HepG2 (cell line): ENCODE results near the gene NPPA. TPM values are rescaled to one million over a fixed set of nuclear protein-coding genes. Genes with fewer than 3 reads are reported as not detected.
A peak's percentile ranks its signal among the peaks of the same experiment; 100 is the strongest.

Source experiments
- ATAC-seq: fragments of 200-7000 bp; cut with Tn5 transposase; 3 replicates; pipeline ENCODE4 v1.9.1; 2020; ENCODE audit warnings: mild to moderate bottlenecking, moderate library complexity
- BruUV-seq: library from RNA; stranded (reverse); fragments of 400-500 nt; replicated peaks from 2 replicates; lab custom pipeline; 2021; lab: Mats Ljungman, UMichigan
- CTCF ChIA-PET: fragments of 300-600 bp; formaldehyde crosslinking; extraction: SDS; loops from one replicate; lab custom pipeline; 2021; ENCODE audit warnings: low total read pairs, inconsistent platforms, low intra/inter-chr PET ratio; lab: Yijun Ruan, JAX
- POLR2A ChIA-PET: fragments of 350-600 bp; sonication (Branson Sonifier 250); formaldehyde crosslinking; loops from one replicate; lab custom pipeline; 2020; ENCODE audit warnings: antibody characterized with exemption, inconsistent platforms; lab: Yijun Ruan, JAX
- DNase-seq: peaks from one replicate; pipeline ENCODE4 v3.0.0-alpha.2; 2015; ENCODE audit warnings: low spot score
- FAIRE-seq: peaks from 3 replicates; lab custom pipeline; 2011; peaks lifted over from hg19 to GRCh38; lab: Jason Lieb, UNC
- H2AFZ ChIP-seq: one replicate; pipeline ENCODE4 v1.6.1; 2011; ENCODE audit warnings: low read length, inconsistent platforms
- H3K27ac ChIP-seq: fragments of 300-600 bp; 3 replicates; pipeline ENCODE4 v1.8.0; 2011; ENCODE audit warnings: mixed run types, mild to moderate bottlenecking, mixed read lengths, low read length, inconsistent platforms; ENCODE audit not compliant: insufficient read depth; ENCODE audit errors: extremely low read length
- H3K27me3 ChIP-seq, 2 experiments: fragments of 200-600 bp in 1 of 2; 2 replicates in 1 of 2; 3 replicates in 1 of 2; pipeline versions ENCODE4 v1.6.0 to v1.8.0; 2011; ENCODE audit warnings: low read length in 2 of 2, mild to moderate bottlenecking in 2 of 2, moderate library complexity in 2 of 2, inconsistent platforms in 1 of 2; ENCODE audit not compliant: insufficient read depth in 2 of 2, control insufficient read depth in 1 of 2
- H3K36me3 ChIP-seq, 2 experiments: fragments of 200-600 bp in 1 of 2; replicated peaks in 1 of 2; 2 replicates in 1 of 2; 3 replicates in 1 of 2; pipeline versions ENCODE4 v1.5.1 to v1.8.0; 2011; ENCODE audit warnings: low read length in 2 of 2, inconsistent platforms in 1 of 2; ENCODE audit not compliant: insufficient read depth in 2 of 2, control insufficient read depth in 1 of 2
- H3K4me1 ChIP-seq: 2 replicates; pipeline ENCODE4 v1.5.1; 2012; ENCODE audit warnings: low read length, inconsistent platforms; ENCODE audit not compliant: insufficient read depth
- H3K4me2 ChIP-seq: 2 replicates; pipeline ENCODE4 v1.6.0; 2011; ENCODE audit warnings: low read depth, low read length, inconsistent platforms
- H3K4me3 ChIP-seq, 3 experiments: fragments of 200-600 bp in 1 of 3; sonication (generic), shearing (Covaris generic) in 1 of 3; replicated peaks in 1 of 3; 2 replicates each; pipeline ENCODE4 v1.5.1; 2011 to 2016; ENCODE audit warnings: low read length in 3 of 3, inconsistent platforms in 2 of 3, low read depth in 2 of 3, mild to moderate bottlenecking in 2 of 3, control low read depth in 1 of 3, mixed read lengths in 1 of 3; ENCODE audit not compliant: insufficient read depth in 1 of 3
- H3K79me2 ChIP-seq: one replicate; pipeline ENCODE4 v1.6.1; 2011; ENCODE audit warnings: low read length, inconsistent platforms; ENCODE audit not compliant: insufficient read depth
- H3K9ac ChIP-seq: 2 replicates; pipeline ENCODE4 v1.6.0; 2011; ENCODE audit warnings: mild to moderate bottlenecking, low read depth, low read length, inconsistent platforms; ENCODE audit not compliant: insufficient read depth
- H3K9me3 ChIP-seq: 2 replicates; pipeline ENCODE4 v1.5.1; 2012; ENCODE audit warnings: mild to moderate bottlenecking, low read length
- H4K20me1 ChIP-seq: 2 replicates; pipeline ENCODE4 v1.6.0; 2011; ENCODE audit warnings: inconsistent platforms, mild to moderate bottlenecking, low read length, moderate library complexity; ENCODE audit not compliant: insufficient read depth
- ARID5B ChIP-seq: IDR thresholded peaks from 2 replicates; pipeline ENCODE4 v1.4.0; 2020; ENCODE audit warnings: mild to moderate bottlenecking, missing genetic modification reagents
- ATM ChIP-seq: fragments of 450-650 bp; IDR thresholded peaks from 2 replicates; pipeline ENCODE4 v1.7.1; 2017; ENCODE audit warnings: mild to moderate bottlenecking, borderline replicate concordance
- LBX2 ChIP-seq: sonication (generic); formaldehyde crosslinking; IDR thresholded peaks from 2 replicates; pipeline ENCODE4 v1.5.0; 2020; ENCODE audit warnings: missing genetic modification reagents, mild to moderate bottlenecking, borderline replicate concordance
- PHF5A ChIP-seq: IDR thresholded peaks from one replicate; pipeline ENCODE4 v1.6.1; 2018; ENCODE audit warnings: low read depth, missing genetic modification reagents; ENCODE audit not compliant: unreplicated experiment
- RAD21 ChIP-seq: fragments of 450-650 bp; formaldehyde crosslinking; IDR thresholded peaks from 2 replicates; pipeline ENCODE4 v1.5.0; 2020; ENCODE audit warnings: mild to moderate bottlenecking
- ZBTB38 ChIP-seq: sonication (generic); formaldehyde crosslinking; IDR thresholded peaks from 2 replicates; pipeline ENCODE4 v1.5.1; 2020; ENCODE audit warnings: mild to moderate bottlenecking, missing genetic modification reagents
- ZBTB43 ChIP-seq: sonication (generic); formaldehyde crosslinking; conservative IDR thresholded peaks from 2 replicates; pipeline ENCODE4 v1.4.0; 2020; ENCODE audit warnings: missing genetic modification reagents
- ZBTB7A ChIP-seq: sonication (generic); formaldehyde crosslinking; IDR thresholded peaks from 2 replicates; pipeline ENCODE4 v1.8.0; 2022; ENCODE audit warnings: mild to moderate bottlenecking, missing genetic modification reagents
- ZHX2 ChIP-seq, 2 experiments: sonication (generic) in 1 of 2; formaldehyde crosslinking in 1 of 2; IDR thresholded peaks; 2 replicates each; pipeline versions ENCODE4 v1.6.1 to v1.9.0; 2014 to 2022; ENCODE audit warnings: antibody characterized with exemption in 1 of 2, borderline replicate concordance in 1 of 2, inconsistent platforms in 1 of 2, low read depth in 1 of 2, missing genetic modification reagents in 1 of 2
- ZNF207 ChIP-seq: fragments of 450-650 bp; IDR thresholded peaks from 2 replicates; pipeline ENCODE4 v1.6.1; 2016; ENCODE audit warnings: antibody characterized with exemption, borderline replicate concordance
- ZNF382 ChIP-seq: sonication (generic); formaldehyde crosslinking; IDR thresholded peaks from 2 replicates; pipeline ENCODE4 v1.5.0; 2020; ENCODE audit warnings: missing genetic modification reagents, mild to moderate bottlenecking, borderline replicate concordance
- ZNF782 ChIP-seq: sonication (generic); formaldehyde crosslinking; IDR thresholded peaks from 2 replicates; pipeline ENCODE4 v1.4.0; 2020; ENCODE audit warnings: missing genetic modification reagents, mild to moderate bottlenecking, borderline replicate concordance
- WGBS: methylation state at CpG from one replicate; pipeline ENCODE4 v1.1.6; 2017; ENCODE audit warnings: low lambda C conversion rate; 5-methylcytosine and 5-hydroxymethylcytosine counted together
- in situ Hi-C: cut with HindIII; loops from 2 replicates; pipeline ENCODE4 v1.10.0; 2017; ENCODE audit warnings: low pct_unique_long_range_greater_than_20kb; ENCODE audit not compliant: extremely low pct_ligation_motif_present
- intact Hi-C: fragments of 100-400 bp; cut with micrococcal nuclease; formaldehyde crosslinking; loops from one replicate; pipeline ENCODE4 v1.10.0; 2022; ENCODE audit not compliant: unreplicated experiment
- polyA plus RNA-seq, 8 experiments: library from polyadenylated mRNA; depleted of rRNA in 3 of 8; stranded (reverse) in 7 of 8; unstranded in 1 of 8; fragments of >200 nt; fragmentation: Illumina TruSeq in 4 of 8; extraction: Trizol in 4 of 8; gene quantifications; 2 replicates each; pipeline versions ENCODE4 v1.2.1 to v1.2.3, GENCODE V29; 2011 to 2016; ENCODE audit warnings: low read depth in 4 of 8, missing spikeins in 1 of 8, mixed read lengths in 1 of 8; ENCODE audit not compliant: insufficient read depth in 1 of 8
- total RNA-seq, 5 experiments: library from RNA; depleted of rRNA; stranded (reverse); fragments of >200 nt; fragmentation: Illumina TruSeq; extraction: Trizol; gene quantifications; 2 replicates each; pipeline ENCODE4 v1.2.3, GENCODE V29; 2016; ENCODE audit warnings: low read depth in 1 of 5

The NPPA gene
- total and polyA plus RNA-seq, 2 of the 13 experiments (the other 11 are each of a cell fraction or from before 2014, with no cell fraction given): not detected

- no peaks in the 10 kb centered on the region for H4K20me1 ChIP-seq
- no peak for FAIRE-seq
- H2AFZ ChIP-seq: no peak overlapping the region
- H3K27ac ChIP-seq: no peak overlapping the region
- H3K36me3 ChIP-seq: no peaks in the 10 kb centered on the region
- WGBS: 0% methylated on average over 3 of the region's 5 CpGs
- peaks cover 0 to 4% of the 10 kb centered on the region in 2 experiments; a peak in 2 of 5 replicates for H3K27me3 ChIP-seq
- intact Hi-C loops (loop anchor here (1.0 to 2.0 kb wide), 2 partner anchors 29 to 51 kb away; no protein-coding TSS in a partner anchor), in situ Hi-C loops (no loop called here)
- H3K9me3 ChIP-seq: no peaks in the 10 kb centered on the region
- BruUV-seq: no TSS peak
- DNase-seq: peak; percentile 49
- H3K4me1 ChIP-seq: peaks cover 48% of the 10 kb centered on the region
- ChIA-PET CTCF (interaction anchor here (1.1 to 3.4 kb wide), 3 partner anchors 29 to 73 kb away, joined by 5 to 46 read pairs (median 6); no protein-coding TSS in a partner anchor), POLR2A (interaction anchor here (3.6 kb wide), 1 partner anchor 14 kb away, joined by 20 read pairs; no protein-coding TSS in a partner anchor)
- peak; percentile 86 for ATAC-seq
- no peak overlapping the region for H3K9ac ChIP-seq
- H3K79me2 ChIP-seq: no peaks in the 10 kb centered on the region
- H3K4me3 ChIP-seq: no peak overlapping the region
- H3K4me2 ChIP-seq: no peak overlapping the region
- TF ChIP-seq LBX2: no peak
- no peak for TF ChIP-seq ZNF207
- TF ChIP-seq ZBTB7A (CRISPR knock-in tag): no peak
- no peak for TF ChIP-seq ZHX2 (IDR thresholded peaks at IDR 0.05; ENCODE audit: low read depth)
- no peak for TF ChIP-seq ZHX2 (CRISPR knock-in tag; IDR thresholded peaks at IDR 0.05; ENCODE audit: borderline replicate concordance)
- no peak for TF ChIP-seq ZNF382 (CRISPR knock-in tag)
- TF ChIP-seq RAD21 (CRISPR knock-in tag): peak; percentile 92
- TF ChIP-seq ARID5B: no peak
- peak; percentile 36 for TF ChIP-seq PHF5A (CRISPR knock-in tag)
- no peak for TF ChIP-seq ATM
- no peak for TF ChIP-seq ZNF782 (CRISPR knock-in tag)
- no peak for TF ChIP-seq ZBTB43 (CRISPR knock-in tag)
- peak; percentile 55; the same call in 1 of the 2 replicates for TF ChIP-seq ZBTB38
Measured at GRCh38 chr1:11893907-11894251, 46.3 kb upstream of the NPPA start.
